SIG-M5 treated with dmso at 0.1 percent for 504 hours (cell line): ENCODE results near the gene SOX30.

ENCODE experiments used
- DNase-seq: peaks from one replicate; lab custom pipeline; 2025; ENCODE audit not compliant: unreplicated experiment; lab: John Stamatoyannopoulos, UW

The SOX30 gene

GRCh38 chr5:157610990-157611389 is 41.2 kb downstream of the SOX30 start:
- DNase-seq: no peak

GRCh38 chr5:157608972-157609565 is 43.2 kb downstream of the SOX30 start:
- no peak for DNase-seq

GRCh38 chr5:157607371-157608161 is 44.7 kb downstream of the SOX30 start:
- DNase-seq: no peak

GRCh38 chr5:157606046-157606445 is 46.2 kb downstream of the SOX30 start:
- DNase-seq: no peak

- DNase-seq: peak; percentile 92
Measured at GRCh38 chr5:157603333-157604190, 48.7 kb downstream of the SOX30 start.

DNA sequence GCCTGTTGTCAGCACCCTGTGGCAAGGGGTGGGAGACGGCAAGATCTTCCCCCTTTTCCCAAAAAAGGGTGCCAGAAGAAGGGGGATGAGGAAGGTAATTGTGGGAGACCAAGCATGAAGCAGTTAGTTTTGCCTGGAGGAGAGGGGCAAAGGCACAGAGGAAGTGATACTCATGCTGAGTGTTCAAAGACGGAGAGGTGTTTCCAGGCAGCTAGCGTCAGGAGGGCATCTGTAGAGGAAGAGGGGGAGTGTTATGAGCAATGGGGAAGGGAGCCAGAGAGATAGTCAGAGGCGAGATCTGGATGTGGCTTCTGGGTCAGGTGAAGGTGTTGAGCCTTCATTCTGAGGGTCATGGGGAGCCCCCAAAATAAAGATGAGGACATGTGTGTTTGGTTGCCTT is 49.7 kb downstream of the SOX30 start:
- peak; percentile 67 for DNase-seq

DNA sequence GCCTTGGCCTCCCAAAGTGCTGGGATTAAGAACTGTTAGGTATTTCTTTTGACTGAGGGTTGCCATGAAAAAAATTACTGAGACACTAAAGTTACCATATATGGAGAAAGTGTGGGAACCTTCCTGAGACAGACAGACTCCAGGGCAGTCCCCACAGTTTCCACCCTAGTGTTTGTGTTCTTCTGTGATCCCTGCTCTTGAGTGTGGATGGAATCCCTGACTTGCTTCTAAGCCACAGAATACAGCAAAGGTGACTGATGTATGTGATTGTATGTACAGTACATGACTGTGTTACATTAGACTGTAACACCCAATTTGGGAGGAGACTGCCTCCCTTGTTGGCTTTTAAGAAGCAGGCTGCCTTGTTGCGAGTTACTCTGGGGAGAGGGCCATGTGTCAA is 52.0 kb downstream of the SOX30 start:
- no peak for DNase-seq

DNA sequence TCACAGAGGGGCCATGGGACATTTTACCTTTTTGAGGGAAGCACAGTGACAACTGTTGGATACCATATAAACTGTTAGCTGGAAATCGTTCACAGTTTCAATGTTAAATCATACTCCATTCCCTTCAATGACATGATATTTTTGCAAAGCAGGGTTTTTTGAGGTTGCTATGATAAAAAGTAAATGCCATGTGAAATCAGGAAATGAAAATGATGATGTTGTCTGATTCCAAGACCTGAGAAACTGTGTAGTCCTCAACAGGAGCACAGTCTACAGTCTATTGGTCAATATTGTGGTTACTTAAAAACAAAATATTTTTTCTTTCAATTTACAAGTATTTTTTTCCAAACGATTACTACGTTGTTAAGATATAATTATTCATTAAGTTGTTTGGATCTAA is 52.7 kb downstream of the SOX30 start:
- DNase-seq: no peak

DNA sequence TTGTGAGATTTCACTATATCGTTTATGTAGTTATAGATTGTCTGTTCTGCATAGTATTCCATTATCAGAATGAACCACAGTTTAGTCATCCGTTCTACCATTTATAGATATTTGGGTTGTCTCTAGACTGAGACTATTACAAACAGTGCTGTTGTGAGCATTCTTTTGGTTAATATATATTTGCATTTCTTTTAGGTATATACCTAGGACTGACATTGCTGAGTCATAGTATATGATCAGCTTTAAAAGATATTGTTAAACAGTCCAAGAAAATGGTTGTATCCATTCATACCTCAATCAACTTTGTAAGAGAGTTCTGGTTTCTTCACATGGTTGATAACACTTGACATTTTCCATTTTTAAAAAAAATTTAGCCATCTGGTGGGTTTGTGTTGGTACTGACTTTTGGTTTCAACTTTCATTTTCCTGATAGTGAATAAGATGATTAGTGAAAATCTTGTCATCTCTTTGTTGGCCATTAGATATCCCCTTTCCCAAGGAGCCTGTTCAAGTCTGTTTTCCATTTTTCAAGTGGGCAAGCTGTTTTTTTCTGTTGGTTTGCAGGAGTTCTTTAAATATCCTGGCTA is 53.8 kb downstream of the SOX30 start:
- DNase-seq: no peak

DNA sequence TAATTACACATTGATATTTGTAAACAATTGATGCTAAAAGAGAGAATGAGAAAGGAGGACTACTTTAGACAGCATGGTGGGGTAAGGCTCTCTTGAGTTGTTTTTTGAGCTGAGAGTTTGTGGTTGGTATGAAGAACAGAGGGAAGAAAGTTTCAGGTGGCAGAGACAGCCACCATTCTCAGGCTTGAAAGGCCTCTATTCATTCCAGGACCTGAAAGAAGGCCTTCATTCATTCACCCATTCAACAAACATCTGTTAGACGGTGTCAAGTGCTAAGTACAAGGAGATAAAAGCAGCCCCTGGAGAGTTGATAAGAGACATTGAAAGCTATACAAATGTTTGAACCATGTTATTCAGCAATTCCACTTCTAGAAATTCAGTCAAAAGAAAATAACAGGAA is 55.0 kb downstream of the SOX30 start:
- DNase-seq: no peak

DNA sequence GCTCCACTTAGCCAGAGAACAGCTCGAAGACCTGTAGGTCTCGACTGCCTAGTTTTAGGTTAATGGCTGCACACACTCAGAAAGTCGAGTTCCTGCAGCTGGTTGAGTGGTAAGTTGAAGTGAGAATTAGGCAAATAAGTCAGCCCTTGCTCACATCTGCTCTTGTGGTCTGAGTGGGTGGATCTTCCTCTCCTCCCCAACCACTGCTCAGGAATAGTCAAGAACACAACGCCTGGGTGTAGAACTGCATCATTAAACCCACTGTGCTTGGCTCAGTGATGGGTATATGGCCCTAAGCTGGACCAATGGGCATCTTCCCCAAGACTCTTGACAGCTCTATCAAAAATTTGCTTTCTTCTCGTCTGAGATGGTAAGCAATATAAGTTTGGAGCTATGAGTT is 55.8 kb downstream of the SOX30 start:
- DNase-seq: peak; percentile 51

- DNase-seq: no peak
Measured at GRCh38 chr5:157594675-157595459, 57.4 kb downstream of the SOX30 start.

- no peak for DNase-seq
Measured at GRCh38 chr5:157594257-157594656, 58.0 kb downstream of the SOX30 start.

DNA sequence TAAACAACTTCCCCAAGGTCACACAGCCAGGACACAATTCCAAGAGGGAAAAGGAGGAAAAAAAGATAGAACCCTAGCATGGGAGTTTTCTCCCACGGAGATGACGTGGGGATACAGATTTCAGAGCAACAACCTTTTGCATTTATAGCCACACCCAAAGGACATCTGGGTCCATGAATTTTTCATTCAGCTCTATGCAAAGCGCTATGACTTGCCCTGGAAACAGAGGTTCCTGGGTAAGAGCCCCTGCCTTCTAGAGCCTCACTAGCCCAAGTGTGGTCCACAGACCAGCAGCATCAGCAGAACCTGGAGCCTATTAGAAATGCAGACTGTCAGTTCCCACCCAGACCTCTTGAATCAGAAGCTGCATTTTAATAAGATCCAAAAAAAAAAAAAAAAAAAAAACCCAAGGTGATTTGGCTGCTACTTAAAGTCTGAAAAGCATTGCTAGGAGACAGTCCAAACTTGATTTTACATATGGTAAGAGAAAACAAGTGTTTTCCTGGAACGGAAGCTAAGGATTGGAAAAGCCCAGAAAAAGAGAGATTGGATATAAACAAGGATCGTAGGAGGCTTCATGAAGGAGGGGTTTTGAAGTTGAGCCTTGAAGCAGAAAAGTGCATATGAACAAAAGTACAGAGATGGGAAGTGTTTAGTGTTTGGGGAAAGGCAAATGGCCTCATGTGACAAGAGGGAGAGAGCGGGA is 59.0 kb downstream of the SOX30 start:
- no peak for DNase-seq

- DNase-seq: no peak
Measured at GRCh38 chr5:157592594-157592993, 59.6 kb downstream of the SOX30 start.

GRCh38 chr5:157590478-157590877 is 61.8 kb downstream of the SOX30 start:
- DNase-seq: no peak

- DNase-seq: no peak
Measured at GRCh38 chr5:157584628-157585027, 67.6 kb downstream of the SOX30 start.

- DNase-seq: no peak
Measured at GRCh38 chr5:157582731-157583620, 69.3 kb downstream of the SOX30 start.

GRCh38 chr5:157581901-157582300 is 70.3 kb downstream of the SOX30 start:
- peak; percentile 39 for DNase-seq
